Stimulated activated CD4-positive, alpha-beta T cell treated with anti-CD3 and anti-CD28 coated beads, Interleukin-2, amount 100 ng/mL, for 48 hours (primary cell): ENCODE data around the gene TPP2.
A peak's percentile ranks its signal among the peaks of the same experiment; 100 is the strongest.

Experiments
- DNase-seq, 2 donors: peaks; one replicate each; pipeline ENCODE4 v3.0.0-alpha.2; 2020

Gene TPP2

DNA sequence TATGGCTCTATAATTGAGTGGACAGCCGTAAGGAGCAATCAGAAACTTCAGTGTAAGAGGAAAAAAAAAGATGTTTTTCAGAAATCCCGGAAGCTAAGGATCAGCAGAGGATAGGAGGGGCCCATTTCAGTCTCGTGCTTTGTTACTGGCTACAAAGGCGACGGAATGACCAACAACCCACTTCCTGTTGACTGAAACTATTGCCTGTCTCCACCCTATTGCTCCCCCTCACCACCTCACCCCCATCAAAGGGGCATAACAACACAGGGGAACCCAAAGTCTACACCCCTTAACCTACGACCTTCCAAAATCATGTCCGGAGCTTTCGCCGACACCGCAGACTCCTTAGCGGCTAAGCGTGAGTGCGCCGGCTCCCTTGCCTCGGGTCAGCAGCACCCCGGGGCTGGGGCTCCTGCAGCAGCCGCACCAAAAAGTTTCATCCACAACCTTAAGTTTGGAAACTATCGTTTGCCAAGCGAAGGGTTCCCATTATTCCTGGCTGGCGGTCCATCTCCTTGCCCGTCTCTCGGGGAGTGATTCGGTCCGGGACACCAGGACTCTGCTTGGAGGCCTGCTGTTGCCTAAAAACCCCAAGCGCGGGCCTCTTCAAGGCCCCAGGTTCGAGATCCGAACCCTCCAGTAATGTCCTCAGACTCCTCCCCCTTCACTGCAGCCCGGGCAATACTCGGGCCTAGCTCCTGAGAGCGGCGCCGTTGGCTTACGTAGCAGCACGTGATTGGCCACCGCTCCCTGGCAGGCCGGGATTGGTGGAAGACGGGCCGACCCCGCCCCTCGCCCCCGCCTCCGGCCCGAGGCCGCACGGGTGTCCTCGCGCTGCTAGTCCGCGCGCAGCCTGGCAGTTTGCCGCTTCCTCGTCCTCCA, at the start of gene TPP2:
TSS of gene TPP2 (plus strand) at position 840 of the 882 bp plus-strand sequence. CDS start 53 bp downstream, outside the sequence.
- peak; percentile 97 to 98 for DNase-seq

DNA sequence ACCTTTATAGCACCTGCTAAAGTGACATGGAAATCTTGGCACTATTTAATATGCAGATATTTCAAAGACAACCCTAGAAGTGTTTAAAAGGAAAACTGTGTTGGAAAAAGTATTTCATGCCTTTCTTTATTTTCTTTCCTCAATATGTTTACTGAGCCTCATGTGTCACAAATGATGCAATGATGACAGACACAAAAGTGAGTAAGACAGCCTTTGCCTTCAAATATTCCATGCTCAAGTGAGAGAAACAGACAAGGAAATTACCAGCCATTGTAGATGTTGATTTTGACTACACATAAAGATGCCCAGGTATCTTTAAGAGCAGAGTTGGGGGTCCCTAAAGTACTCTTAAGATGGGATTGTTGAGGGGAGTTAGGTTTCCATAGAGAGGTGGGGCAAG, 48.0 kb upstream of the TPP2 start:
- no peak for DNase-seq

- no peak for DNase-seq
Measured at GRCh38 chr13:102550507-102550906, 46.3 kb upstream of the TPP2 start.

DNA sequence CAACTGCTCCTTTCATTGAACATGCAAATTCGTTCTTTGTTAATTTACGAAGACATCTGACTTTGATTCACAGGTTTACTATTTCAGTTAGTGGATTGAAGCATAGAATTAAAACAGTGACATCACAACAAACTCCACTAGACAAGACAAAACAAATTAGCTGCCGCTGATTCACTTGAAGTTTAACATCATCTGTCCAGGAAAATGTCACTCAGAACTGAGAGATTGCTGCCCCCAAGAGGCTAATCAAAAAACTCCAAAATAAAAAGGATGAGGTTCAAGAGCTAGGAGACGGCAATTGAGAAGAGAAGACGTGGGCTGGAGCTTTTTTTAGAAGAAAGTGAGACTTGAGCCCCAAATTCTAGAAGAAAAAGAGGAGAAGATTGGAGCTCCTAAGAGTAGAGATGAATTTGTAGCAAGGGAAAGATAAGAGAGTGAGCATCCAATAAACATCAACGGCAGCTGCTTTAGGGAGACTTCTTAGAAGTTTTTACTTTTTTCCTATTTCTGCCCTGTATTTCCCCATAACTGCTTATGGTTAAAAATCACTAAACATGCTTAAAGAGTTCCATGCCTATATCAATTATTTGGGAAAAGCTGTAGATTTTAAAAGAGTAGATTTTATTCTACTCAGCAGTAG, 40.8 kb upstream of the TPP2 start:
- DNase-seq: no peak

GRCh38 chr13:102556806-102557205, 40.0 kb upstream of the TPP2 start:
- no peak for DNase-seq

DNA sequence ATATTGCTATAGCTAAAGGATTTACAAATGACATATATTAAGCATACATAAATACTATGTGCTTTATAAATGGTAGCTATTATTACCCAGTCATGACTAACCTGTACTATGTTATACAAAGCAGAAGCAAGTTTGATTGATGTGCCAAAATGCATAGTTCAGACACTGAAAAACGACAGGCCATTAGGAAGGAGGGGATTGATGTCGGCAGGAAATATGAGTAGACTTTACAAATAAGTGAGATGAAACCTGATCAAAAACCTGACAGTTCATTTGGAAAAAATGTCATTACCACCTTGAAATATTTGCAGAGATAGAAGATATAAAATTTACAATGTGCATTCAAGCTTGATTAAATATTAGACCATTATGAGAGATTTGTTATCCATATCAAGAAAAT, 38.8 kb upstream of the TPP2 start:
- DNase-seq: no peak

DNA sequence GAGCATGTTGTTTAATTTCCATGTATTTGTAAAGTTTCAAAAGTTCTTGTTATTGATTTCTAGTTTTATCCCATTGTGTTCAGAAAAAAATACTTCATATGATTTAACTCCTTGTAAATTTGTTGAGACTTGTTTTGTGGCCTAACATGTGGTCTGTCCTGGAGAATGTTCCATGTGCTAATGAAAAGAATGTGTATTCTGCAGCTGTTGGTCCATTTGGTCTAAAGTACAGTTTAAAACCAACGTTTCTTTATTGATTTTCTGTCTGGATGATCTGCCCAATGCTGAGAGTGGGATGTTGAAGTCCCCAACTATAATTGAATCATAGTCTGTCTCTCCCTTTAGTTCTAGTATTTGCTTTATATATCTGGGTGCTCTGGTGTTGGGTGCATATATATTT, 34.9 kb upstream of the TPP2 start:
- no peak for DNase-seq

DNA sequence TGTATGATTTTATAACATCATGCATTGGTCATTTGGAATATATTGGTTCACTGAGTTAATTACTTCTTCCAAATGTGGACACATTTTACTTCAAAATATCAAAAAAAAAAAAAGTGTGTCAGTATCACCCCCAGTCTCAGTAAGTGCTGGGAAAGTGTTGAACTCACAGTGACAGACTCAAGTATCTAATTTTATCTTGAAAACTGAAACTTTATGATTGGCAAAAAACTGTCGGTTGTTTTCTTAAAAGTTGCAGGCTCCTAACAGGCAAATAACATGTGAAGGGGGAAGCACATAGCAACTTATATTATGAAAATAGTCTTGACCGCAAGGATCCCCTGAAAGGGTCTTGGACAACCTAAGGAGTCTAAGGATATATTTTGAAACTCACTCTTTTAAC, 33.5 kb upstream of the TPP2 start:
- no peak for DNase-seq

DNA sequence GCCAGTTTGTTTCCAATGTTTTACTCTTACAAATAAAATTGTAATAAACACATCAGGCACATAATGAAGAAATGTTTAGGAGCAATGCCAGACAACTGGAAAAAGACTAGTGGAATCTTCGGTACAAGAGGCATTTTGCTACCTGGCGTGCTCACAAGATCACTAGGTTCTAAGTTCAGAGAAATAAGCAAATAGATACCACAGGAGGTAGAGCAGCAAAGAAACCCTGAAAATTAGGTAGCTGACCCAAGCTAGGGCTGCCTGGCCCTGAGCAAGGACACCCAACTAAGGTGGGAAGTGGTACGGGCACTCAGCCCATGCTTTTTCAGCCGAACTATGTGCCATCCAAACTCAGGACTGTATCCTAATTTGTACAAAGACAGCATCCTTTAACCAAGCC, 32.2 kb upstream of the TPP2 start:
- no peak for DNase-seq

DNA sequence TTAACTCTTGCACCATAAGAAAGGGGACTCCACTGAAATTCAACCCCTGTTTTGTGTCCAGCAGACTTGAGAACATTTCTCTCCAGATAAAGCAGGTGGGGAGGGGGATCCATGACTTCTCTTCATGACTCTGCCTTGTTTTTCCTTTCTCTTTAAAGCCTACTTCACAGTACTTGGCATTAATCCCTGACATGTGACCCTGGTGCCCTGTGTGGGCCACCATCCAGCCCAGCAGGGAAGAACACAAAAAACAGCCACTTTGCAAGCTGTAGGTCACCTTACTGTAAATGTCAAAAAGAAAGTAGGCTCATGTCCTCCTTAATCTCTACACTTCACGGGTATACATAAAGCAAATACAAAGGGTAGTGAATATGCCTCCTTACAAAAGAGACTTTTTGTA, 30.3 kb upstream of the TPP2 start:
- DNase-seq: no peak

DNA sequence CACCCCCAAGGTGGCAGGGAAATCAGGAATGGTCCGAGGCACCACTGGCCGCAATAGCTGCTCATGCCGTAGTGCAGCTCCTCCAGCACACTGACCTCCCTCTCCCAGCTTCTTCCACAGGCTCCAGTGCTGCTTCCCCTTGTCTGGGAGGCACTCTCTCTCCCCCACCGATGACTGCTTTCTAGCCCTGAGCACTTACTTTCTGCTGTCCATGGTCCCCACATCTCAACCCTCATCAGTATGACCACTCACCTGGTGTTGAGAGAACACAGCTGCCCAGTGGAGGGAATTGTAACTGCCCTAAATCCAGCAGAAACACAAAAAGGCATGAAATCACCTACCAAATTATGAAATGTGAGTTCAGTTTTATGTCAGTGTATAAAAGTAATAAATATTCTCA, 28.9 kb upstream of the TPP2 start:
- DNase-seq: no peak

GRCh38 chr13:102569488-102569887, 27.3 kb upstream of the TPP2 start:
- no peak for DNase-seq

DNA sequence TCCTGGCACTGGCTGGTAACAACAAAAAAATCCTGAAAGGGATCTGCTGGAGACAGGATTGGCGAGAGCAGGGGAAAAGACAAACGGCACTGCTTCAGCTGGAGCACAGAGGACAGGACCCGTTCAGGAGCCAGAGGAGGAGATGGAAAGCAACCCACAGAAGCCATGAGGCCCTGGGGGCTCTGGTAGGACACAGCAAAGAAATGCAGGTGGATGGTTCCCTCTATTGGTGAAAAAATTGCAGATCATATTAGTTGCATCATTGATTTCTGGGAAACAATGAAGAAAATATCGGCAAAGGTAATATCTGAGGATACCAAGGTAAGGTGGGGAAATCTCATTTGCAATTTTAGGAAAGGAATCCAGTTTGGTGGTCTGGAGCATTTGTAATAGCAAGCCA, 25.7 kb upstream of the TPP2 start:
- no peak for DNase-seq

DNA sequence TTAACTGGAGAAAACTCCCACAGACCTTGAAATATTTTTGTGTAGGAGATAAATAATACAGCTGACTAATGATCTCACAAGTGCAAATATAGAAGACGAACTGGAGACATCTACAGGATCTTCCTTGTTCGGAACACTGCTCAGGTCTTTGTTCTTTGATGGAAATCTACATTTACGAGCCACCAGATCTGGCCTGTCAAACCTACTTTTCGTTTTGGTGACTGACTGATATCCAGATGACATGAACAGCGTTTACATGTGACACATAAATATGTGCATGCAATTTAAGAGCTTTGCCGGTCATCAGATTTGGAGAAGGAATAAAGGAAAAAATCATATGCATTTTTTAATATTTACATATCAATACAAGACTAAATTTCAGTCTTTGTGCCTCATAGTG, 24.5 kb upstream of the TPP2 start:
- DNase-seq: no peak

DNA sequence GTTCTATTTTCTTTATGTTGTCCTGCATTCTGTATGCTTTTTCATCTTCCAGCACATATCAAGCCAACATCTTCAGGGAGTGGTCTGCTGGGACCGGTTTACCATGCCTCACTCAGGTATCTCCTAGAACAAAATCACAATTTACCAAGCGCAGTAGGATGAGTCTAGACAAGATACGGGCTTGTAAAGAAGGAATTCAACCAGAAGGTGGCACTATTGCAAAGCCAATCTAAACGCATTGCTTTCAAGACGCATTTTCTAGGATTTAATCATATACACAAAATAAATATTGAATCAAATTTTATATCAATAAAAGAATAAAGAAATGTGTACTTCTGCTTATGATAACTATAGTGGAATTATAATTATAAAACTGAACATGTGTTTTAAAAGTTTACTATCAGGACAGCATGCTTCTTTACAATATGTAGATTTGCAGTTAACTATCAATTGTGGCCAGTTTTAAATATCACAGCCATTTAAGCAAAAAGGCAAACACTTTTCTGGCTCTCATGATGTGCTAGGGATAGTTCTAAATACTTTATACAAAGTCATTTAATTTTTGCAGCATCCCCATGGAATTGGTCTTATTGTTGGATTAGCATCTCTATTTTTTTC, 16.1 kb upstream of the TPP2 start:
- peak; percentile 16 to 24 for DNase-seq

DNA sequence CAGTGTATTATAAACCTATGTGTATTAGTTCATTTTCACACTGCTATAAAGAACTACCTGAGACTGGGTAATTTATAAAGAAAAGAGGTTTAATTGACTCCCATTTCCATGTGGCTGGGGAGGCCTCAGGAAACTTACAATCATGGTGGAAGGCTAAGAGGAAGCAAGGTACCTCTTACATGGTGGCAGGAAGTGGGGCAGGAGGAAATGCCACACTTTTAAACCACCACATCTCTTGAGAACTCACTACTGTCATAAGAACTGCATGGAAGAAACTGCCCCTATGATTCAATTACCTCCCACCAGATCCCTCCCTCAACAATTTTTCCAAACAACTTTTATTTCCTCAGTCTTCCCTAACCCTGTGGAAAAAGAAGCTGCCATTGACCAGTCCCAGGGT, 14.5 kb upstream of the TPP2 start:
- DNase-seq: no peak

- DNase-seq: no peak
Measured at GRCh38 chr13:102584434-102584833, 12.4 kb upstream of the TPP2 start.

- DNase-seq: no peak
Measured at GRCh38 chr13:102586615-102587014, 10.2 kb upstream of the TPP2 start.

- no peak for DNase-seq
Measured at GRCh38 chr13:102587916-102588315, 8.9 kb upstream of the TPP2 start.

DNA sequence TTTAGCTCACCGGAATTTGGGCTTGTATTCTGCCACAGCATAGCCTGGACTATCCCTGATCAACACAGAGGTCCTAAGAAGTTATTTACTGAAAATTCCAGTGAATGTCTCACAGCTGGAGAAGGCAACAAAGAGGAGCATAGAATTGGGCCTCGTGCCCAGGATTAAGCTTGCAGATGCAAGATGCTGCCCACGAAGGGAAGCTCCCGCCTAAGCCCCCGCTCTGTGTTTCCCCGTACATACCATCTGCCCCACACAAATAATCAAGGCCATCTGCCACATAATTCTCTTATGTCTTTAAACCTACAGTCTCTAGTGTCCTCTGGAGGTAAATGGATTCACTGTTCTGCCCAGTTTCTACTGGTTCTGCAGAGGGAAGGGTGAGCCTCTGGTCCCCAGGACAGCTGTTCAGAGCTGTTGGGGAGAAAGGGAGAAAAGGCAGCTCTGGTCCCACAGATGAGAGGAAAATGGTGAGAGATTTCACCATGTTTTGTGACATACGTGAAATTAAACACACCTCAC, 7.4 kb upstream of the TPP2 start:
- DNase-seq: no peak

GRCh38 chr13:102591988-102592781, 4.6 kb upstream of the TPP2 start:
- DNase-seq: peak; percentile 64 to 70

GRCh38 chr13:102593466-102593865, 3.3 kb upstream of the TPP2 start:
- no peak for DNase-seq
